GM19023 (cell line): ENCODE data around the gene ZFYVE19.

Experiments used
- ATAC-seq: cut with Tn5 transposase; IDR thresholded peaks from one replicate; pipeline ENCODE4 v1.9.1; 2021; ENCODE audit warnings: mild to moderate bottlenecking, moderate library complexity; ENCODE audit not compliant: unreplicated experiment

Gene ZFYVE19

GRCh38 chr15:40775740-40776536 lies 31.0 kb upstream of the ZFYVE19 start:
- ATAC-seq = no peak

- no peak for ATAC-seq
These were observed 30.2 kb upstream of the ZFYVE19 start for GRCh38 chr15:40776537-40777141.

- no peak for ATAC-seq
These were observed 24.2 kb upstream of the ZFYVE19 start for GRCh38 chr15:40782609-40783227.

- no peak for ATAC-seq
These were observed 21.7 kb upstream of the ZFYVE19 start for GRCh38 chr15:40785164-40785563.

GRCh38 chr15:40785814-40786213 lies 21.1 kb upstream of the ZFYVE19 start:
- ATAC-seq = no peak

- no peak for ATAC-seq
These were observed 19.5 kb upstream of the ZFYVE19 start for GRCh38 chr15:40787344-40787841.

GRCh38 chr15:40787991-40788390 lies 18.9 kb upstream of the ZFYVE19 start:
- ATAC-seq = no peak

- no peak for ATAC-seq
These were observed 17.8 kb upstream of the ZFYVE19 start for GRCh38 chr15:40789119-40789518.

- ATAC-seq = no peak
These were observed 16.9 kb upstream of the ZFYVE19 start for GRCh38 chr15:40789999-40790398.

- no peak for ATAC-seq
These were observed 16.2 kb upstream of the ZFYVE19 start for GRCh38 chr15:40790718-40791117.

GRCh38 chr15:40792394-40792793 lies 14.5 kb upstream of the ZFYVE19 start:
- ATAC-seq = no peak

GRCh38 chr15:40793216-40793989 lies 13.5 kb upstream of the ZFYVE19 start:
- ATAC-seq = no peak

- ATAC-seq = no peak
These were observed 10.8 kb upstream of the ZFYVE19 start for GRCh38 chr15:40796041-40796440.

GRCh38 chr15:40796512-40796911 lies 10.4 kb upstream of the ZFYVE19 start:
- no peak for ATAC-seq

GRCh38 chr15:40799523-40799922 lies 7.4 kb upstream of the ZFYVE19 start:
- ATAC-seq = no peak

- ATAC-seq = no peak
These were observed 3.8 kb upstream of the ZFYVE19 start for GRCh38 chr15:40803076-40803475.

- ATAC-seq = no peak
These were observed 3.2 kb upstream of the ZFYVE19 start for GRCh38 chr15:40803688-40804087.

- ATAC-seq = no peak
These were observed 239 bp upstream of the ZFYVE19 start for GRCh38 chr15:40806672-40807027.

- no peak for ATAC-seq
These were observed 1.1 kb downstream of the ZFYVE19 start for GRCh38 chr15:40807888-40808461.

GRCh38 chr15:40808861-40809450 lies 2.1 kb downstream of the ZFYVE19 start:
- ATAC-seq = no peak
